GM18909 (cell line): Measurements from ENCODE around the gene PGA5.
A peak's percentile ranks its signal among the peaks of the same experiment; 100 is the strongest.

ENCODE experiments used
- ATAC-seq: cut with Tn5 transposase; IDR thresholded peaks from one replicate; pipeline ENCODE4 v1.9.1; 2021; ENCODE audit warnings: mild to moderate bottlenecking; ENCODE audit not compliant: unreplicated experiment, poor library complexity

Gene PGA5

GRCh38 chr11:61290905-61291690, 50.1 kb downstream of the PGA5 start:
- no peak for ATAC-seq

DNA sequence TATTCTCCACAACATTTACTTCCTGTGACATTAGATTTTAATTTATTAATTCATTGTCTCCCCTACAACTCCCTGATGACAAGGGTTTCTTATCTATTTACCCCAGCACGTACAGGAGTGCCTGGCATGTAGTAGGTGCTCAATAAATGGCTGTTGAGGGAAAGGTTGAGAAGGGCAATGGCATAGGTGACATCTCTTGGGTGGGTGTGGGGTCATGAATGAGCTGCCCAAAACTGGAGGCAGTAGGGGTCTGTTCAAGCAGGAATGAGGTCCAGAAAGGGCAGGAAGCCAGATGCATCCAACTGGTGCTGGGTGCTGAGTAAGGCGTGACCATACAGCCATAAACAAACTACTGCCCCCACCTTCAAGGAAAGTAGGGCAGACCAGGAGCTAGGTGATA, 51.4 kb downstream of the PGA5 start:
- ATAC-seq = no peak

DNA sequence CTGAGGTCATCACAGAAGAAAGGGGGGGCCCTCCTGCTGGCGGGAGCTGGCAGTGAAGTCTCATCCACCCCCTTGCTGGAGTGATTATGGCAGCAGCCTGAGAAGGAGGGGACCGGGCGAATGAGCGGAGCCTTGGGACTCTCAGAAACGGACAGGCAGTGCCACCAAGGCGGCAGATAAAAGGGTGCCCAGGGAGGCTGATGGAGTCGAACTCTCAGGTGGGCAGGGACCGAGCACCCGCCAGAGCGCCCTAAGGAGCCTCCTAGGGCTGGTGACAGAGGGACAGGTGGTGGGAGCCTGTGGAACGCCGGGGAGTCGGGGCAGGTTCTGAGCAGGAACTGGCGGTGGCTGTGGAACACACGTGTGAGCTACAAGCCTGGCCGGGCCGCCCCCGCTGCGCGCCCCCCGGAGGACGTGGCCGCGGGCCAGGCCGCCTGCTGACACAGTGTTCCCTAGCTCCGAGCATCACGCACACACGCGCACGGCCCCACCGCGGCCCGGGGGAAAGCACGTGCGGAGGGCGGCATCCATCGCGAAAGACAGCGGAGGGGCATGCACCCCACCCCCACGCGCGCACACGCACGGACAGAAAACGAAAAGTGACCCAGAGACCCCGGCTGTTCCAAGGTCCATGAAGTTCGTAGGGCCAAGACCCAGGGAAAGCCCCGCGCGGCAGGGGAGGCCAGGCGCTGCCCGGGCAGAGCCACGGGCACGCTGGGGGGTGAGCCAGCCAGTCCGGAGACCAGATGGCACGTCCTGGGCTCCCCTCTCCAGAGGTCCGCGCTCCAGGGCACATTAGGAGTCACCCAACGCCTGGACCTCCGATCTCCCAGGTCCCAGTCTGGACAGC, 53.1 kb downstream of the PGA5 start:
- ATAC-seq = peak; percentile 36

DNA sequence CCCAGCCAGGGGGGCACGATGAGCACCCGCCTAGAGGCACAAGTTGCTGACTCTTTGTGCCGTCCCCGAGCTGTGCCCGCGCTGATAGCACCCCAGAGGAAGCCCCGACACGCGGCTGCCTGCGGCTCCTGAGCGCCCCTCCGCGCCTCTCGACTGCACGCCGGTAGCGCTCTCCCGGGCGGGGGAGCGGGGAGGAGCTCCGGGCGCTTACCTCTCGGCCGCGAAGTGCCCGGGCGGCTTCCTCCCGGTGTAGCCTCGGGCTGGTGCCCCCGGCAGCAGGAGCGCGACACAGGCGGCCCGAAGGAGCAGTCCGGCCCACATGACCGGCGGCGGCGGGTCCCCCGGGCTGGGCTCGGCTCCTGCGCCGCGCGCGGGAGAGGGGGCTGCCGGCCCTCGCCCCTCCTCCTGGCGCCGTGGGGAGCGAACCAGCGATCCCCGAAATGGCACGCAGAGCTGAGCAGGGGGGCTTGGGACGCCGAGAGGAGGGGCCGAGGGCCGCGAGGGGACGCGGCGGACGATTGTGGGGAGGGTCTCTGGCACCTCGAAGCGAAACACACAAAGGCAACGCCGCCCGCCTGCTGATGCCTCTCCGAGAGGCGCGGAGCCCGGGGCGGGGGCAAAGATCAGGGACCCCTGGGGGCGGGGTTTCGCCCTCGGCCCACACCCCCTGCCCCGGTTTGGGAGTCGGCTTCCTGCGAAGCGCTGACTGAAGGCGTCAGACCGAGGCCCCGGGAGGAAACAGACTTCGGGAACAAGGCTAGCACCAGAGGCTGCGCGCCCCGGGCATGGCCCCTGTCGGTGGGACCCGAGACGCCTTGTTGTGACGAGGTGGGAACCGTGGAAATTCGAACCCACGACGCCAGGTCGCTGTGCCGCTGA, 54.0 kb downstream of the PGA5 start, which contains the start of gene VWCE:
TSS of gene VWCE (minus strand) at position 600 of the 879 bp plus-strand sequence. CDS start at position 321, 279 bp downstream.
- ATAC-seq = peak; percentile 74

DNA sequence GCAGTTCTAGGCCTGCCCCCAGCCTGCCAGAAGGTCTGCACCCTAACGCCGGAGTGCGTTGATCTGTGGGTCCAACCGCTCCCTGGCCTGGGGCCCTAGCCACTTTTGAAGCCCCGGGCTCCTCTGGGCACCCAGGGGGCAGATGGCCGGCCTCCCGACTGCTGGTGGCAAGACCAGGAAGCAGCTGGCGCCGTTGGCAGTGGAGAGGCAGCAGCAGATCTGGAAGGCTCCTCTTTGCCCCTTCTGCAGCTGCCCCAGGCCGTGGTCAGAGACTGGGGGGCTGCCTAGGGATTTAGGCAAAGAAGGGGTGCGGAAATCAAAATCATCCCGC, 54.6 kb downstream of the PGA5 start:
- no peak for ATAC-seq

DNA sequence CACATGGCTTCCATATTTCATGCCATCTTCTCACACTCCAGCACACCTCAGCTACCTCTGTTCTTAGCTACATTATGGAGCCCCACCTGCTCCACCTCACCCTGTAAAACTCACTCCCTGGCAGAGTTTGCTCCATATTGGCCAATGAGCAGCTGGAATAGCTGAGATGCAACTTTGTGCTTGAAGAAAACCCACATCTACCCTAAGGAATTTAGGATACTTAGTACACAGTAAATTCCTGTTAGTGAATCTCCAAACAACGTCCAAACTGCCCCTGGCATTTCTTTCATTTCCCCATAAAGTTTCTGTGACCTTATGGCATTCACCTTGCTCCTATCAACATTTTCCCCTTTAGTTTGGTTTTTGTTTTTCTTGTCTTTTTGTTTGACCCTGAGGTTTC, 56.4 kb downstream of the PGA5 start:
- ATAC-seq = no peak

- ATAC-seq = no peak
These were observed 56.8 kb downstream of the PGA5 start for GRCh38 chr11:61297746-61298145.

DNA sequence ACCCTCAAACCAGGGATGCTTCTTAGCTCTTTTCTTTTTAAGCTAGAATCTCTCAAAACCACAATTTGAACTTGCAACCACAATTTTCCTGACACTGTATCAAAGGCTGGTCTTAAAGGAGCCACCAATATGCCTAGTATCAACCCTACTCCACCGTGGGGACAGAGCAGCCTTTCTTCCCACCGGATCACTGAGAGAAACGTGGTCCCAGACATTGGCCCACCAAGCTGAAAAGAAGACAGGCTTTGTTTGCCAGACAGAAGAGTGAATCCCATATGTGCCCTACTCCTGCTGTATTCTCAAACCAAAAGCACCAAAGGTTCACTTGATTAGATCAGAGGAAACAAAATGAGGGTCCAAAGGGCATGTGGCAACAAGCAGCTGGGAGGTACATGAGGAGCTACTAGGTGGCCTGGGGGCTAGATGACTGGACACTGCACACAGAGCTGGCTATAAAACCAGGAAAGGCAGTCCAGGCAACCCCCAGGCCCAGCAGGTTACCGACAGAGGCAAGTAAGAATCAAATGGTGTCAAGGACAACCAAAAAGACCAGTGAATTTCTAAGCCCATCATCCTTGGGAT, 57.8 kb downstream of the PGA5 start:
- no peak for ATAC-seq
